GM12878 (cell line): Measurements from ENCODE around the gene JAG1.

Experiments used
- CHD1 ChIP-seq: IDR thresholded peaks from 2 replicates; pipeline ENCODE4 v1.6.1; 2012; ENCODE audit warnings: low read depth, low read length, improper control_type of control experiment
- E2F4 ChIP-seq: IDR thresholded peaks from 2 replicates; pipeline ENCODE4 v1.6.1; 2012; ENCODE audit warnings: low read depth, low read length, improper control_type of control experiment
- MXI1 ChIP-seq: fragments of 150-350 bp; IDR thresholded peaks from 2 replicates; pipeline ENCODE4 v1.6.1; 2011; ENCODE audit warnings: low read depth, mild to moderate bottlenecking, inconsistent platforms, low read length, improper control_type of control experiment
- NRF1 ChIP-seq: conservative IDR thresholded peaks from 2 replicates; pipeline ENCODE4 v1.6.1; 2011; ENCODE audit warnings: mild to moderate bottlenecking, low read depth, low read length, improper control_type of control experiment
- PKNOX1 ChIP-seq: fragments of 450-650 bp; IDR thresholded peaks from 2 replicates; pipeline ENCODE4 v1.6.1; 2016; ENCODE audit warnings: mild to moderate bottlenecking
- POLR2A ChIP-seq: IDR thresholded peaks from 2 replicates; pipeline ENCODE4 v1.6.1; 2011; ENCODE audit warnings: low read depth, mild to moderate bottlenecking, low read length
- POLR2AphosphoS5 ChIP-seq: IDR thresholded peaks from 2 replicates; pipeline ENCODE4 v1.6.1; 2011; ENCODE audit warnings: mild to moderate bottlenecking, low read length, inconsistent platforms
- REST ChIP-seq: IDR thresholded peaks from 2 replicates; pipeline ENCODE4 v1.6.1; 2012; ENCODE audit warnings: mild to moderate bottlenecking, low read depth, low read length
- RFX5 ChIP-seq: IDR thresholded peaks from 2 replicates; pipeline ENCODE4 v1.6.1; 2011; ENCODE audit warnings: low read depth, low read length, improper control_type of control experiment
- SPI1 ChIP-seq: IDR thresholded peaks from 2 replicates; pipeline ENCODE4 v1.6.1; 2011; ENCODE audit warnings: low read depth, mild to moderate bottlenecking, low read length, moderate library complexity, borderline replicate concordance; ENCODE audit not compliant: insufficient read depth
- TBL1XR1 ChIP-seq: IDR thresholded peaks from 2 replicates; pipeline ENCODE4 v1.6.1; 2012; ENCODE audit warnings: low read depth, low read length, improper control_type of control experiment
- TF ChIP-seq, protein P1 (sequence below), 3 experiments: IDR thresholded peaks in 2 of 3; conservative IDR thresholded peaks in 1 of 3; 2 replicates each; pipeline ENCODE4 v1.5.1; 2011; ENCODE audit warnings: low read depth in 3 of 3, low read length in 3 of 3, mild to moderate bottlenecking in 3 of 3, control low read depth in 2 of 3, moderate library complexity in 2 of 3, inconsistent platforms in 1 of 3, mixed read lengths in 1 of 3; ENCODE audit not compliant: control insufficient read depth in 2 of 3, insufficient read depth in 1 of 3; ENCODE audit errors: extremely low read depth in 1 of 3

DNA sequence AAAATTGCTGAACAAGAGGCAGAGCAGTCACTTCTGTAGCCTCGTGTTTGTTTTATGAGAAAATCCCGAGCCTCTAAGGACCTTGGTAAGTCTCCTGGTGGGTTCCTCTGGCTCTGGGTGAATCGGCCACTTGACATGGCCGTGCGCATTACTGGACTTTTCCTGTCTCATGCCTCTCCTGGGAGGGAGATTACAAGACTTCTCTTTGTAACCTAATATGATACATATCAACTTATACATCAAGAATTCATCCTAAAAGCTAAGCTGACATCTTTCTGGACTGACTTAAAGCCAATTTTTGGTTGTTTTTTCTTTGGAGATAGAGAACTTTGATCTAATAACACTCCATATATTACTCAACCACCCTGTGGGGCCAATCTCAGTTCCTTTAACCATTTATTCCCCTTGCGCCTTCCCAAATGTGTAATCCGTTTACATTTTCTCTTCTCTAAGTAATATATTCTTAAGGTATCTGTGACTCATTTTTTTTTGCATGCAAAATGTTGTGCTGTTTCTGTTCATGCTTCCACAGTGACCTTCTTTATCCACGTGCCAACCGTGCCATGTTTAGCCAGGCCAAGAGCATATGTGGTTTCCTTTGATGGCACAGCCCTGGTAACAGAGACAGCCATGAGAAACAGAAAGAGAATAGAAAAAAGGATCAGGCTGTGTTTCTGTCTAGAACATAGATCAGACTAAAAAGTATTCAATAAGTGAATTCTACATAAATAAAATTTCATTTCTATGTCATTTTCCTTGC is 47.5 kb upstream of the JAG1 start:
- TF ChIP-seq REST (no peak), CHD1 (no peak), SPI1 (no peak), TBL1XR1 (no peak), POLR2A (no peak), E2F4 (no peak), NRF1 (no peak), MXI1 (no peak), RFX5 (no peak), PKNOX1 (no peak), POLR2AphosphoS5 (no peak)
- TF ChIP-seq, protein P1, sequence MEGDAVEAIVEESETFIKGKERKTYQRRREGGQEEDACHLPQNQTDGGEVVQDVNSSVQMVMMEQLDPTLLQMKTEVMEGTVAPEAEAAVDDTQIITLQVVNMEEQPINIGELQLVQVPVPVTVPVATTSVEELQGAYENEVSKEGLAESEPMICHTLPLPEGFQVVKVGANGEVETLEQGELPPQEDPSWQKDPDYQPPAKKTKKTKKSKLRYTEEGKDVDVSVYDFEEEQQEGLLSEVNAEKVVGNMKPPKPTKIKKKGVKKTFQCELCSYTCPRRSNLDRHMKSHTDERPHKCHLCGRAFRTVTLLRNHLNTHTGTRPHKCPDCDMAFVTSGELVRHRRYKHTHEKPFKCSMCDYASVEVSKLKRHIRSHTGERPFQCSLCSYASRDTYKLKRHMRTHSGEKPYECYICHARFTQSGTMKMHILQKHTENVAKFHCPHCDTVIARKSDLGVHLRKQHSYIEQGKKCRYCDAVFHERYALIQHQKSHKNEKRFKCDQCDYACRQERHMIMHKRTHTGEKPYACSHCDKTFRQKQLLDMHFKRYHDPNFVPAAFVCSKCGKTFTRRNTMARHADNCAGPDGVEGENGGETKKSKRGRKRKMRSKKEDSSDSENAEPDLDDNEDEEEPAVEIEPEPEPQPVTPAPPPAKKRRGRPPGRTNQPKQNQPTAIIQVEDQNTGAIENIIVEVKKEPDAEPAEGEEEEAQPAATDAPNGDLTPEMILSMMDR (IDR thresholded peaks at IDR 0.05 in 2 of 3, conservative IDR thresholded peaks at IDR 0.05 in 1 of 3; ENCODE audit: control insufficient read depth in 2 of 3, extremely low read depth in 1 of 3, insufficient read depth in 1 of 3, low read depth in 3 of 3, low read length in 3 of 3) = no peak
